Activated T-cell treated with anti-CD3 and anti-CD28 coated beads, Interleukin-2, amount 50 U/mL, for 72 hours (primary cell): ENCODE measurements around the gene TUBB1. TPM values are rescaled to one million over a fixed set of nuclear protein-coding genes. Genes with fewer than 3 reads are reported as not detected.
"Not testable (repeated sequence)": the region's sequence is repeated elsewhere in the genome, so short reads cannot be mapped to it uniquely, and the experiment has no call there.

Experiments used
- ATAC-seq, 2 donors: fragments of 150-1000 bp; cut with Tn5 transposase; replicated peaks in 1 of 2; 2 replicates each; pipeline ENCODE4 v1.10.0; 2021; ENCODE audit warnings: moderate library complexity in 2 of 2, mild to moderate bottlenecking in 1 of 2
- DNase-seq, 2 donors: peaks; one replicate each; pipeline ENCODE4 v3.0.0; 2021 to 2022; ENCODE audit warnings: mixed read lengths in 1 of 2
- H3K27ac Mint-ChIP-seq: one replicate; pipeline ENCODE4 v1.8.0; 2022; ENCODE audit warnings: mild to moderate bottlenecking, moderate library complexity, mixed read lengths
- H3K27me3 Mint-ChIP-seq: one replicate; pipeline ENCODE4 v1.8.0; 2022; ENCODE audit warnings: low read depth, mixed read lengths
- H3K36me3 Mint-ChIP-seq, 2 donors: one replicate each; pipeline ENCODE4 v1.8.0; 2022; ENCODE audit warnings: mixed read lengths in 2 of 2, mild to moderate bottlenecking in 1 of 2; ENCODE audit not compliant: insufficient read depth in 2 of 2
- H3K4me1 Mint-ChIP-seq: one replicate; pipeline ENCODE4 v1.8.0; 2022; ENCODE audit warnings: low read depth, mixed read lengths
- H3K4me3 Mint-ChIP-seq, 2 donors: one replicate each; pipeline ENCODE4 v1.8.0; 2022; ENCODE audit warnings: mild to moderate bottlenecking in 2 of 2, mixed read lengths in 2 of 2, moderate library complexity in 2 of 2
- H3K9me3 Mint-ChIP-seq, 2 donors: one replicate each; pipeline ENCODE4 v1.8.0; 2022; ENCODE audit warnings: mixed read lengths in 2 of 2
- total RNA-seq, 2 donors: library from RNA; stranded (reverse); gene quantifications; one replicate each; pipeline ENCODE4 v1.2.3, GENCODE V29; 2022

The TUBB1 gene
- total RNA-seq, 2 donors from 2014 or later = not detected

DNA sequence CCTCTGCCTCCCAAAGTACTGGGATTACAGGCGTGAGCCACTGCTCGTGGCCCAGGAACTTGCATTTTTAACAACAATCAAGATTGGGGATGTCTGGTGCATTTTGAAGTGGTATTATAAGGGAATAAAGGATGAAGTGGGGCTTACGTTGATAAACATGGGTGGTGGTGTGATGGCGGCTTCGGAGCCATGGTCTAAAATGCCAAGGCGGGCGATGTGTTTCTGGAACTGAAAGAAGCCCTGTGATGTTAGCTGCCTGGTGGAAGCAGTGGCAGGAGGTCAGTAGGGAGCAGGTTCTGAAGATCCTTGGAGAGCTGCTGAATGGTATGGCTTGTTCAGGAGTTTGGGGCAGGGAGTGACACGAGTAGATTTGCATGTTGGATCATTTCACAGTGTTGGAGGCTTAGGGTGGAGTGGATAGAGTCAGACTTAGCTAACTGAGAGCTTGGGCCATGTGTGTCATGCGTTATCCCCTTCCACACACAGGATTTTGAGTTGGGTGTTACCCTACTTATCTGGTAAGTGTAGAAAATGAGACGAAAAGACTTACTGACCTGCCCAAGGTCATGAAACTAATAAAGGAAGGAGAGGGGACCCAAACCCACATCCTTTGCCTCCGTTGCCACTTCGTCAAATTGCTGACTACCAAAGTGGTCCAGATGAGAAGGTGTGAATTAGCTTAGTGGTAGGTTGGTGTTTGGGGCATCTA, 36.7 kb upstream of the TUBB1 start:
- H3K36me3 Mint-ChIP-seq = peaks cover 5 to 11% of the 10 kb centered on the region in 2 donors
- H3K4me3 Mint-ChIP-seq = peak overlapping the region; percentile 74 to 86
- DNase-seq (no peak), ATAC-seq (peak in 1 of 2 donors; percentile 8)
- no peaks in the 10 kb centered on the region for H3K27me3 Mint-ChIP-seq
- no peaks in the 10 kb centered on the region for H3K9me3 Mint-ChIP-seq
- peak overlapping the region; percentile 79 for H3K27ac Mint-ChIP-seq
- peaks cover 53% of the 10 kb centered on the region for H3K4me1 Mint-ChIP-seq

DNA sequence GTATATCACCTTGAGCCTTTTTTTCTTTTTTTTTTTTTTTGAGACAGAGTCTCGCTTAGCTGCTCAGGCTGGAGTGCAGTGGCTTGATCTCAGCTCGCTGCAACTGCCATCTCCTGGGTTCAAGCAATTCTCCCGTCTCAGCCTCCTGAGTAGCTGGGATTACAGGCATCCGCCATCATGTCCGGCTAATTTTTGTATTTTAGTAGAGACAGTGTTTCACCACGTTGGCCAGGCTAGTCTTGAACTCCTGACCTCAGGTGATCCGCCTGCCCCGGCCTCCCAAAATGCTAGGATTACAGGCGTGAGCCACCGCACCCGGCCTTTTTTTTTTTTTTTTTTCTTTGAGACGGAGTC, 36.1 kb upstream of the TUBB1 start:
- H3K27ac Mint-ChIP-seq, H3K9me3 Mint-ChIP-seq, H3K27me3 Mint-ChIP-seq, ATAC-seq, DNase-seq: not testable (repeated sequence)
- peaks cover 54% of the 10 kb centered on the region for H3K4me1 Mint-ChIP-seq
- H3K36me3 Mint-ChIP-seq = peaks cover 10 to 11% of the 10 kb centered on the region in 2 donors
- peak overlapping the region; percentile 74 to 86 for H3K4me3 Mint-ChIP-seq

DNA sequence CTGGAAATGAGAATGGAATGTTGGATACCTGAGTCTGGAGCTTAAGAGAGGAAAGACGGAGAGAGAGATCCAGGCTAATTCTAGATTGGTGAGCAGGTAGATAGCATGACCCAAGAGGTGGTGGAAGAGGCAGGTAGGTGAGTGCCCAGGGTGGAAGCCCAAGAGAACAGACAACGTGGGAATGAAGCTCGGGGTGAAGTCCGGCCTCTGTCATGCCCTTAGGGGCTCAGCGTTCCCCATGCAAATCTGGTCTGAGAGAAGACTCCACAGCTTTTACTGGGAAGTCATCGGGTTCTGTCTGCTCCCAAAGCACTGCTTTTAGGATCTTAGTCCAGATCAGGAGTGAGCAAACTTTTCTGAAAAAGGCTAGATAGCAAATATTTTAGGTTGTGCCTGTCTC, 34.5 kb upstream of the TUBB1 start:
- DNase-seq (no peak), ATAC-seq (no peak)
- peaks cover 15 to 18% of the 10 kb centered on the region in 2 donors for H3K36me3 Mint-ChIP-seq
- H3K9me3 Mint-ChIP-seq = no peaks in the 10 kb centered on the region
- H3K27me3 Mint-ChIP-seq = no peaks in the 10 kb centered on the region
- peaks cover 54% of the 10 kb centered on the region for H3K4me1 Mint-ChIP-seq
- H3K4me3 Mint-ChIP-seq = peak overlapping the region in 1 of 2 donors; percentile 25
- no peak overlapping the region for H3K27ac Mint-ChIP-seq

DNA sequence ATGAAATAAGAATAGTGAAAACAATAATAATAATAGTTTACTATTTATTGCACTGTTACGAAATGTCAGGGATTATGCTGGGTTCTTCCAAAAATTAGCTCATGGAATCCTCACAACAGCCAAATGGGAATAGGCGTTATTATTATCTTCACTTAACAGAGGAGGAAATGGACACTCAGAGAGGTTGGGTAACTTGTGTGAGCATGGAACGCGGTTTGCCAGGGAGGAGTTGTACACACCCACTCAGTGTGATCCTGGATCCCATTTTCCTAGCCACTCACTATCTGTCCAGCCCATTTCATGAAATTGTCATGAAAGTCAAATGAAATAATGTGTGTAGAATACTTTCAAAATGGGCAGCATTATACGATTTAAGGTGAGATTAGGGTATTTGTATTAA, 33.6 kb upstream of the TUBB1 start:
- H3K4me3 Mint-ChIP-seq = peak overlapping the region in 1 of 2 donors; percentile 7
- no peak overlapping the region for H3K27ac Mint-ChIP-seq
- no peaks in the 10 kb centered on the region for H3K9me3 Mint-ChIP-seq
- DNase-seq (no peak), ATAC-seq (no peak)
- H3K27me3 Mint-ChIP-seq = no peaks in the 10 kb centered on the region
- H3K4me1 Mint-ChIP-seq = peaks cover 54% of the 10 kb centered on the region
- H3K36me3 Mint-ChIP-seq = peaks cover 15 to 21% of the 10 kb centered on the region in 2 donors

DNA sequence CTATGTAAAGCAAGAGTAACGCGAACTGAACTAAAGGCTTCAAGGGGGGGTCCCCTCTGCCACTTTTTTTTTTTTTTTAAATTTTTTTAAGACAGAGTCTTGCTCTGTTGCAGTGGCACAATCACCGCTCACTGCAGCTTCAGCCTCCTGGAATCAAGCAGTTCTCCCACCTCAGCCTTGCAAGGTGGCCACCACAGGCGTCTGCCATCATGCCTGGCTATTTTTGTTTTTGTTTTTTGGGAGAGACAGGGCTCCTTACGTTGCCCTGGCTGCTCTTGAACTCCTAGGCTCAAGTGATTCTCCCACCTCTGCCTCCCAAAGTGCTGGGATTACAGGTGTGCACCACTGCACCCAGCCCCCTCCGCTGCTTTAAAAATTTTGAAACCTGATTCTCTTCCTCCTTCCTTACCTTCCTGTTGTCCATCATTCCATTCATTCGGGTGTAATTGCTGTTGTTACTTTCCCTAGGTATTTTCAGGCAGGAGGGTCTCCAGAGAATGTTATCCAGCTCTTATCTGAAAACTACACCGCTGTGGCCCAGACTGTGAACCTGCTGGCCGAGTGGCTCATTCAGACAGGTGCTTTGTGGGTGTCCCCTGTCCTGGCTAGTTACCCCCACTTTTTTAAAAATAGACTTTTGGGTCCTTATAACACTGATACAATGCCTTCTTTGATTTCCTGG, 32.8 kb upstream of the TUBB1 start:
- peaks cover 15 to 23% of the 10 kb centered on the region in 2 donors for H3K36me3 Mint-ChIP-seq

DNA sequence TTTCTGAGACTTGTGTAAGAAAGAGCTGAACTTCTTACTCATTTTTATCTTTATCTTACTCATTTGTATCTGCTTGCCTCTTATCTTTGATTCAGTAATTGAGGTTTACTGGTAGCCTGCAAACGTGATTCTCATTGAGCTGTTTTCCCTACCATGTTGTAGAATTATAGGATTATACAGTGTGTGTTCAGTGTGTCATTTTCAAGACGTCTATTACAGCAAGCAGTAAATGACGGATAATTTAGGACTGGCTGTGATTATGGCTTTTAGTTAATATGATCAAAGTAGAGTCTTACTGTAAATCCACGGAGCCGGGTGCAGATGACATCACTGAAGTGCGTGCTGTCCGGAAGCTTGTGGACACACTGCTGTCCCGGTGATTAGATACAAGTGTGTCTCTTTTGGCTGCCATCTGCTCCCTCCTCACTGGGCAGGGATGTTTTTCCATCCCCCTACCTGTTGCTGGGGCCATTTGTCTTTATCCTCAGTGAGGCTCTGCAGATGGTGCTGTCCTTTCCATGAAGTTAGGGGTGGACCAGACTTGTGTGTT, 32.2 kb upstream of the TUBB1 start:
- Mint-ChIP-seq H3K4me3 (peak overlapping the region; percentile 57 to 73), H3K27ac (peak overlapping the region; percentile 84), H3K27me3 (no peaks in the 10 kb centered on the region), H3K9me3 (no peaks in the 10 kb centered on the region), H3K4me1 (peaks cover 53% of the 10 kb centered on the region), H3K36me3 (peaks cover 15 to 25% of the 10 kb centered on the region in 2 donors)
- ATAC-seq (peak; percentile 67 to 77), DNase-seq (no peak)

More for the DNA sequence above, 32.8 kb upstream of the TUBB1 start:
- H3K4me1 Mint-ChIP-seq = peaks cover 54% of the 10 kb centered on the region
- ATAC-seq (no peak), DNase-seq (no peak)
- H3K4me3 Mint-ChIP-seq = peak overlapping the region; percentile 57 to 73
- H3K27me3 Mint-ChIP-seq = no peaks in the 10 kb centered on the region
- H3K27ac Mint-ChIP-seq = peak overlapping the region; percentile 84
- H3K9me3 Mint-ChIP-seq = no peaks in the 10 kb centered on the region

DNA sequence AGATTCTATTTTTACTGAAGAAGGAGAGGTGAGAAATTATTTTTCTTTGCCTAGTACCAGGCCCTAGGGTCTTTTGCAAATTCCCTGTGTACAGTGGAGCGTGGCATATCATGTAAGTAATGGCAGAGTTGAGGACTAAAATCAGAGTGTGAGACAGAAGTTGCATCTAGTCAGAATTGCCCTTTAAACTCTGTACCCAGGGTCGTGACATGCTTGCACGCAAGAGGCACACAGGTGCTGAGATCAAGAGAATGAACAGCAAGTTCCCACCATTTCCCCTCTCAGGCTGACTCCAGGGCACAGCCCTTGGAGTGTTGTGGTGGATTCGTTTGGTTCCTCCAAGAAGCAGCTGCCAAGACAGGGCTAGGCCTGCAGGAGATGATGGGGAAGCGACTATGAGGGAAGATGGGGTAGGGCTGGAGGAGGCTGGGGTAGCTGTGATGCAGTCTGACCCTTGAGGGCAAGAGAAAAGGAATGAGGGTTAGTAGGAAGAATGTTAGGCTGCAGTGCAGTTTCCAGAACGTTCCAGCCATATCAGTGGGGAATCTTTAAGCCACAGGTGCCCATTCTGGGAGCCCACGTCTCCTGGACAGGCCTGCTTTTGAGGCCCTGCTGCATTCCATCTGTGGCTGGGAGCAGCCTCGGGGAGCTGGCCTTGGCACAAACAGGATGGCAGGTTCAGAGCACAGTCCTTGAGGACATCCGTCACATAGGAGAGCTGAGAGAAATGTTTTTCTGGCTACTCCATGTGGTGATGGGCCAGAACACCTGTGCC, 31.3 kb upstream of the TUBB1 start:
- H3K4me3 Mint-ChIP-seq = no peak overlapping the region
- peaks cover 44% of the 10 kb centered on the region for H3K4me1 Mint-ChIP-seq

DNA sequence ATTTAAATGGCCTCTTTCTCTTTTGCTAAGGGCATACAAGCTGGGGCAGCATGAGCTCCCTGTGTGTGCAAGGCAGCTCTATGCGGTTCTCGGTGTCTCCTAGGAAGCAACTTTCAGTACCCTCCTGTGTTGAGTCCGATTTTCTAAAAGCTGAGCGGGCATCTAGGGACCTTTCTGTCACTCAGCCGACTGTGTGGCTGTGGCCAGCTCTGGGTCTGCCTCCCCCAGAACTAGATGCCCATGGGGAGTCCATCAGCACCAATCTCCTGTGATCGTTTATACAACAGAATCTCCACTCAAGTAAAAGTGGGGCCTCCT, 30.7 kb upstream of the TUBB1 start:
- no peaks in the 10 kb centered on the region for H3K27me3 Mint-ChIP-seq
- no peaks in the 10 kb centered on the region for H3K9me3 Mint-ChIP-seq
- ATAC-seq (no peak), DNase-seq (no peak)
- peaks cover 10 to 25% of the 10 kb centered on the region in 2 donors for H3K36me3 Mint-ChIP-seq
- no peak overlapping the region for H3K4me3 Mint-ChIP-seq
- H3K27ac Mint-ChIP-seq = no peak overlapping the region
- peaks cover 39% of the 10 kb centered on the region for H3K4me1 Mint-ChIP-seq

More for the DNA sequence above, 31.3 kb upstream of the TUBB1 start:
- peak overlapping the region; percentile 84 for H3K27ac Mint-ChIP-seq
- H3K9me3 Mint-ChIP-seq = no peaks in the 10 kb centered on the region
- no peaks in the 10 kb centered on the region for H3K27me3 Mint-ChIP-seq
- ATAC-seq (no peak), DNase-seq (no peak)
- H3K36me3 Mint-ChIP-seq = peaks cover 10 to 25% of the 10 kb centered on the region in 2 donors

DNA sequence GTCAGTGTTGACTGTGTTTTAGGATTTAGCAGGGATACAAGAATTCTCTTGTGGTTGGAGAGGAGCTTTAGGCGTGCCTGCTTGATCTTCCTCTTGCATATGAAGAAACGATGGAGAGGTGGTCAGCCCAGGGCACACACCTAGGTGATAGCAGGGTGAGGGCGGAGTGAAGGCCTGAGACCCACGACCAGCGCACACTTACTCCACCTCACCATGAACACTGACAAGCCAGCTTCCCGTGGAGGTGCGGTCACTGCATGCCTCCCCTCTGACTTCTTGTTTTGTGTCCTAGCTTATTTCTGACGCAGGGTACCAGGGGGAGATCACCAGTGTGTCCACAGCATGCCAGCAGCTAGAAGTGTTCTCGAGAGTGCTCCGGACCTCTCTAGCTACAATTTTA, 30.0 kb upstream of the TUBB1 start:
- Mint-ChIP-seq H3K27me3 (no peaks in the 10 kb centered on the region), H3K4me3 (no peak overlapping the region), H3K4me1 (peaks cover 32% of the 10 kb centered on the region), H3K36me3 (peaks cover 10 to 30% of the 10 kb centered on the region in 2 donors), H3K9me3 (no peaks in the 10 kb centered on the region), H3K27ac (no peak overlapping the region)
- no peak for DNase-seq
- ATAC-seq = no peak

DNA sequence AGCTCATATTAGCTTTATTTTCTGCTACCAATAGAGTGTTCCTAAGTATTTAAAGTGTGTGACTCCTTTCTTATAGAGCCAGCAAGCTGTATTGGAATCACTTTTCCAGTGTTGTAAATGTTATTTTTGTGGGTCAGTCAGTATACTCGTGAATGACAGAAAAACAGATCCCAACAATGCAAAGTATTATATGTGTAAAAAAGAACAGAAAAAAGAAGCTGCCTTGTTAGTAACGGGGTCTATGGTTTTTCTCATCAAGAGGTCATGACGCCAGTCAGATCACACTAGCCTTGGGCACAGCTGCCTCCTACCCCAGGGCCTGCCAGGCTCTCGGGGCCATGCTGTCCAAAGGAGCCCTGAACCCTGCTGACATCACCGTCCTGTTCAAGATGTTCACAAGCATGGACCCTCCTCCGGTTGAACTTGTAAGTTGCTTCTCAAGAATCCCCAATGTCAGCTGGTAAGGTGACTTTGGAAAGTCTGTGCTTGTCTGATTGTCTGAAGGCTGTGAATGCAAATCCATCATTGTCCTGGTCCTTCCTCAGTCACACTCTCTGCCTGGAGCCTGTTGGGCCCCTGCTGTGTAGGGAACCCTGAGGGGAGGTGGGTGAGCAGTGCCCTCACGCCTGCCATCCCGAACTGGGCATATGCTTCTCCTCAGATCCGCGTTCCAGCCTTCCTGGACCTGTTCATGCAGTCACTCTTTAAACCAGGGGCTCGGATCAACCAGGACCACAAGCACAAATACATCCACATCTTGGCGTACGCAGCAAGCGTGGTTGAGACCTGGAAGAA, 28.4 kb upstream of the TUBB1 start:
- Mint-ChIP-seq H3K9me3 (no peaks in the 10 kb centered on the region), H3K27me3 (no peaks in the 10 kb centered on the region), H3K4me3 (no peak overlapping the region), H3K27ac (peak overlapping the region; percentile 58), H3K36me3 (peaks cover 14 to 32% of the 10 kb centered on the region in 2 donors), H3K4me1 (peaks cover 16% of the 10 kb centered on the region)
- DNase-seq (no peak), ATAC-seq (no peak)

DNA sequence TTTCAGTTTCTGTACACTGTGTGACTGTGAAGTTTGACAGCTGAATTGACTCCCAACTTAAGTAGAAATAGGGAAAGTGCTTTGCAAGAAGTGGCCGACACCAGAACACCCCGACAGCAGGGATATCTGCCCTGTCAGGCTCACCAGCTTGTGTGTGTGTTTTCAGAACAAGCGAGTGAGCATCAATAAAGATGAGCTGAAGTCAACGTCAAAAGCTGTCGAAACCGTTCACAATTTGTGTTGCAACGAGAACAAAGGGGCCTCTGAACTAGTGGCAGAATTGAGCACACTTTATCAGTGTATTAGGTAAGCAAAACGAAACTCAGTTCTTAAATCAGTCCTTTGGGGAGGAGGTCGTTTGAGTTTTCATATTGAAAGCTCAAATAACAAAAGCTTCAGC, 27.5 kb upstream of the TUBB1 start:
- DNase-seq = no peak
- Mint-ChIP-seq H3K9me3 (no peaks in the 10 kb centered on the region), H3K27ac (peak overlapping the region; percentile 2), H3K4me3 (no peak overlapping the region), H3K36me3 (peaks cover 14 to 29% of the 10 kb centered on the region in 2 donors), H3K27me3 (no peaks in the 10 kb centered on the region), H3K4me1 (peaks cover 9% of the 10 kb centered on the region)
- no peak for ATAC-seq

DNA sequence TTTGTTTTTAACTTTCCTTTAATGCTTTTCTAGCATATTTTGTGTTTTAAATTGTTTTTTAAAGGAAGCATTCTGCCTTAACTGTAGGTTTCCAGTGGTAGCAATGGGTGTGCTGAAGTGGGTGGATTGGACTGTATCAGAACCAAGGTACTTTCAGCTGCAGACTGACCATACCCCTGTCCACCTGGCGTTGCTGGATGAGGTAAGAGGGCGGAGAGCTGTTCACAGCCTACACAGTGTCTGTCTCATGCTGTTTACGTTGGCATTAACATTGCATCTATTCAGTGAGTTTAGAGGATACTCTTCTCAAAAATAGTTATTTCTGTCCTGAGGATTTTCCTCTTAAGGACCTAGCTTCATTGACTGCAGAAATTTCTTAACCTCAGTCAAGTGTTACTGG, 26.3 kb upstream of the TUBB1 start:
- DNase-seq (no peak), ATAC-seq (no peak)
- Mint-ChIP-seq H3K36me3 (peaks cover 13 to 23% of the 10 kb centered on the region in 2 donors), H3K4me1 (no peaks in the 10 kb centered on the region), H3K27me3 (no peaks in the 10 kb centered on the region), H3K4me3 (no peak overlapping the region), H3K27ac (peak overlapping the region; percentile 31), H3K9me3 (no peaks in the 10 kb centered on the region)
